RCC 7860 (cell line): ENCODE data around the gene COMMD2.

Experiments
- DNase-seq: peaks from one replicate; pipeline ENCODE4 v3.0.0-alpha.2; 2015; ENCODE audit warnings: low spot score
- FAIRE-seq: peaks from 2 replicates; lab custom pipeline; 2012; peaks lifted over from hg19 to GRCh38; lab: Jason Lieb, UNC

Gene COMMD2

DNA sequence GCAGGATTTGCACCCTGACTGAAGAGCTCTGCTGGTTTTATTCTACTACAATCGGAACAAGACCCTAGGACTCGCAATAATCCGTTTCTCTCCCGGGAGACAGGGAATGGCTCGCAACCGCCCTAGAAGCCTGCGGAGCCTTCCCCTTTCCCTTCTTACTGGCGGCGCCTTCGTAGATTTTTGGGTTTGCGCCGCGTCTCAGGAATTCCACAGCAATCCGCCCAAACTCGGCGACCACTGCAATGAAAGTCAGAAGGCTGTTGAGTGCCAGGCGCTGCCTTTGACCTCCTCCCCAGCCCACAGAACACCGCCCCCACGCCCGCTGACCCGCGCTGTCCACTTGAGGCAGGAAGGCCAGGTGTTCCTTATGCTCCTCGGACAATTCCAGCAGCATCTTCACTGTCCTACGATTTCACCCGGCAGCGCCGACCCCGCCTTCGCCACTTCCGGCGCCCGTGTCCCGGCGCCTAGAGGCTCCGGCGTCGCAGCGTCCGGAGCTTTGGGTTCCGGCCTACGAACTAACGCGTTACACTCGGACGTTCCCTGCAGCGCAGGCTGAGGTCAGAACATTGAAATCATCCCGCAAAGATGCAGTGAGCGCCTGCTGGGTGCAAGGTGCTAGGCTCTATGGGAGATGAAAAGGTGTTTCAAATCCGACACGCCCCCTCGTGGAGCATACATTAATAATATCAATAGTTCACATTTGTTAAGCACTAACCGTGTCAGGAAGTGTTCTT, at the start of gene COMMD2:
COMMD2 (minus strand) TSS at position 439 of the 737 bp plus-strand sequence; CDS start at position 394, 45 bp downstream.
- FAIRE-seq: peak; percentile 76

DNA sequence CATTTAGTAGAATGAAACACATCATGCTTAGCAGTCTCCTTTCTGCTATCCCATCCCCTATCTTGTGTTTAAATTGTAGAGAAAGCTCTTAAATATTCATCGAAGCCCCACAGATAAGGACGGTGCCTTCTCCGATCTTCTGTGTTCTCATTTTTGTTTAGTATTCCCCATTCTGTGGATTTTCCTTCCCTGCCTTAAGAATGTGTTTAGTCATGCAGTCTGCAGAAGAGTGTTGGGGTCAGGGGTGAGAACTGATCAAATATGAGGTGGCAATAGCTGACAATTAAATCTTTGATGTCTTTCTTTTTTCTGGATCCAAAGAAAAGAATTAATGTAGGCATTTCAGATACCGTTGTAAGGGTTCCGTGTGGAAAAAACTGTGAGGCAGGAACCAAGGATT, 49.4 kb upstream of the COMMD2 start:
- DNase-seq (no peak), FAIRE-seq (no peak)

More for the DNA sequence above, at the start of gene COMMD2:
- DNase-seq: peak; percentile 85

DNA sequence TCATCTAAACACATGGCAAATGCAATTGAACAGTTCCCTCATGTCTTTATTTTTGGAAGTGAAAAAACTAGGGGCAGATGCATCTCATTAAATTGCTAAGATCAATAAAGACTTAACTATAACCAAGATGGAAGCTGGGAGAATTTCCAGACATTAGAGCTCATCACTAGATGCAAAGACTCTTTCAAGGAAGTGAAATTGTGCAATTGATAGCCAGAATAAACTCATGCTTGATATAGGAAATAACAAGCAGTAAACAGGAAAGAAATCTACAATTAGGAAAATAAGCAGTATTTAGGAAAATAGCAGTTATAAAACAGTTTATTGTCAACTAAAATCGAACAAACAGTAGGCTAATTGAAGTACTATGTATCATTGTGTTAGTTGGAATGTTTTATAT, 48.9 kb upstream of the COMMD2 start:
- DNase-seq (no peak), FAIRE-seq (no peak)

DNA sequence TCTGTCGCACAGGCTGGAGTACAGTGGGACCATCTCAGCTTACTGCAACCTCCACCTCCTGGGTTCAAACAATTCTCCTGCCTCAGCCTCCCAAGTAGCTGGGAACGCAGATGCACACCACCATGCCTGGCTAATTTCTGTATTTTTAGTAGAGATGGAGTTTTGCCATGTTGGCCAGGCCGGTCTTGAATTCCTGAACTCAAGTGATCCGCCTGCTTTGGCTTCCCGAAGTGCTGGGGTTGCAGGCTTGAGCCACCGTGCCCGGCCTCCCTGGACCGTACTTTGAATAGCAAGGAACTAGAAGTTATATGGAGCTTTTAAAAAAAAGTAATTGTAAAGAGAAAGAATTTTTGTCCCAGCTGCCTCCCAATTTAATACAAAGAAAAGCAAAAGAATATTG, 48.4 kb upstream of the COMMD2 start:
- DNase-seq (no peak), FAIRE-seq (no peak)

DNA sequence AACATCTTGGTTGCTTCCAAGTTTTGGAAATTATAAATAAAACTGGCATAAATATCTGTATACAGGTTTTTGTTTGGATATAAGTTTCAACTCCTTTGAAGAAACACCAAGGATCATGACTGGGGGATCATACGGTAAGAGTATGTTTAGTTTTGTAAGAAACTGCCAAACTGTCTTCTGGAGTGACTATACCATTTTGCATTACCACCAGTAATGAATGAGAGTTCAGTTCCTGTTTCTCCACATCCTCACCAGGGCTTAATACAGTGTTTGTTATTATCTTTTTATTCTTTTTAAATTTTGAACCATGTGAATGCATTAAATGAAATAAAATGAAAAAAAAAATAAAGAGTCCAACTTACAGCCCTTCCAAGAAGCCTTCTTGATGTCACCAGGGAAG, 43.7 kb upstream of the COMMD2 start:
- FAIRE-seq (no peak), DNase-seq (no peak)

DNA sequence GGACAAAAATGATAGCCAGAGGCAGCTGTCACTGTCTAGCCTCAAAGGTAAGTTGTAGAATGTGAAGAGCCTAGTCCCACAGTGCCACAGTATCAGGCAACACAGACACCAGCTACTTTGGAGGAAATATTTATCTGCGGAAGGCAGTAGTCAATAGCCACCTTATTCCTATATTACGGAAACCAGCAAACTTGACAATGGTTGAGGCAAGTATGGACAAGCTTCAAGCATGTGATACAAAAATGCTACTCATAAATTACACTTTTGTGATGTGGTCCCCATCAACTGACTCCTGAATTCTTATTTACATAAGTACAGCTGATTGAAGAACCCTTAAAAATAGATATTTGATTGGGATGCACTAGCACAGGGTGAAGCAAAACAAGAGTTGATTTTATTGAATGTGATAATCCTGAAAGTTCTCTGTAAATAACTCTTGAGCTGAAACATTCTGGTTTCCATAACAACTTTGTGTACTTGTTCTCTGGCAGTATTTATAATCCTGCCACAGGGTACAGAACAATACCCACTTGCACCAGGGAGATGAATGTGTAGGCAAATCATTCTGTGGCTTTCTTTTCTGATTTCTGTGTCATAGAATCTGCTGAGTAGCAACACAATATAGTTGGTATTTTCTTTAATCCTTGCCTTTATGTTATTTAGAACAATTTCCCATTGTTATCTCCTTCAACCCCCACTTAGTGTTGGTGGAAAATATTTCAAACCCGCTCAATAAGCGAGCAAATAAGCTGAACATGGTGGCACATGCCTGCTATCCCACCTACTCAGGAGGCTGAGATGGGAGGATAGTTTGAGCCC, 40.4 kb upstream of the COMMD2 start, which contains the start of gene ANKUB1:
ANKUB1 (minus strand) TSS at position 103 of the 819 bp plus-strand sequence. CDS start 188 bp downstream, outside the sequence.
- FAIRE-seq (no peak), DNase-seq (no peak)

DNA sequence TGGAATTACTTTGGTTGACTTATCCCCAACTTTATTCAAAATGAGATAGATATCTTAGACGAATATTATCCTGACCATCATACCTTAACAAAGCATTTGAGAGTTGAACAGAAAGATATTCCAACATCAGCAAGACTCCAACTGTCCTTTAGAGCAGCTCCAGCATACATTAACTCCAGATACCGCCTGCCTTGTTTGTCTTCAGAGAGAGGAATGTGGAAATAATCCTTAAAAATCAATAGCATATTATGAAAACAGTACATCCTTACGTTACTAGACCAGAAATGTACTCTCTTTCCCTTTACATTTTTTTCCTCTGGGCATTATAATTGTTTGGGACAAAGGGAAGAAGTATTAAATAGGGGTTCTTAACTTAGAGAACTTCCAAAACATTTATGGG, 38.4 kb upstream of the COMMD2 start:
- no peak for FAIRE-seq
- DNase-seq: no peak

DNA sequence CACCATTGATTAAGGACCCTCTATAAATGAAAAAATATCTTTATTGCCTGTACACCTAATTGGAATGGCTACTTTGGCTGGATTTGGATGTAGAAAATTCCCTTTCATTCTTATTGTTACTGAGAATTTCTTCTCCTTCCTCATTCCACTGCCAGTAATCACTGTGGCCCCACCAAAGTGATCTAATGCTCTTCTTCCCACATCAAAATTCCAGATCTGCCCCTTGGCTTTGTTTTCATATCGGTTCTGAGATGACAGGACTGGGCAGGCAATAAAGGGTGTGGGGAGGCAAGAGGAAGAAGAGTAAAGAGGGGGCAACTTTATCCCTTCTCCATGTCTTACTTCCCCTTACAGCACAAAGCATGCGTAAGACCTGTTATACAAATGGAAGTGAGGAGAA, 38.0 kb upstream of the COMMD2 start:
- FAIRE-seq: no peak
- DNase-seq: no peak

DNA sequence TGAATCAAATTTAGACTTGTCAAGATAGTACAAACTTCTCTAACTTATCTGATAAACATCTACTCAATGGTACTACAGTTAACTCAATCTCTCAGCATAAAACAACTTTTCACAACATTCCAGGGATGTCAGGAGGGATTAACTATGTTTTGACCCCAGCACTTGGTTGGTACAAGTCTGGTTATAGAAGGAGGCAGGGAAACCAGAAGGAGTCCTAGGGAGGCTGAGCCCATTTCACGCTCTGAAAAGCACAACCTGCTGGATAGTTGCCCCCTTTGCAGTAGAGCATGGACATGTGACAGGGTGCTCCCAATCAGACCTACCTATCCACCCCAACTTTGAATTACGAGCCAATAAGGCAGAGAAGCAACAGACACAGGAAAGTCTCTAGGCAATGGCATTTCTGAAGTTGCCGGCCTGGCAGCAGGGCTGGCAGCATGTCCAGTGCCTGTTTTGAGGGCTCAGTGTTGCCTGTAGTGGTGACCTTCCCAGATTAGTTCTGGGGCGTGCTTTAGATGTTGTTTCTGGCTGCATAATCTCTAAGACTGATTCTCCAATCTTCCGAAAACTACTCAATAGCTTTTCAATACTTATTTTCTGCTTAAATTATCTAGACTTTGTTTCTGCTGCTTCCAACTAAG, 31.9 kb upstream of the COMMD2 start:
- no peak for FAIRE-seq
- peak; percentile 62 for DNase-seq

DNA sequence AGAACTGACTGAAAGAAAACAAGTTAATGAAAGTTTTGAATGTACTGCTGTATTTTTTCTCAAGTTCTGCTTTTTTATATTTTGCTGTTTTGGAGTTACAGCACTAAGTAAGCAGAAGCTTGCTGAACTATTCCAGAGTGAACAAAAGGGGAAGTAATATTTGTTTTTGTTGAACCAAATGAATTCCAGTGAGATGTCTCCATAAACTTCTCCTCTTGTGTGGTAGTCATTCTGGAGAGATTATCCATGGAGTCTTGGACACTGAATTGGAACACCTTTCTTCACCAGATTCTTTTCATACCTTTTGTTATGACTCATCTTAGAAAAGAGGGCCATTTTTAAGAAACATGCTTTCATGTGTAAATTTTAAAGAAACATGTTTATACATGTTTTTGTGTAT, 31.3 kb upstream of the COMMD2 start:
- peak; percentile 88 for FAIRE-seq
- peak; percentile 72 for DNase-seq

DNA sequence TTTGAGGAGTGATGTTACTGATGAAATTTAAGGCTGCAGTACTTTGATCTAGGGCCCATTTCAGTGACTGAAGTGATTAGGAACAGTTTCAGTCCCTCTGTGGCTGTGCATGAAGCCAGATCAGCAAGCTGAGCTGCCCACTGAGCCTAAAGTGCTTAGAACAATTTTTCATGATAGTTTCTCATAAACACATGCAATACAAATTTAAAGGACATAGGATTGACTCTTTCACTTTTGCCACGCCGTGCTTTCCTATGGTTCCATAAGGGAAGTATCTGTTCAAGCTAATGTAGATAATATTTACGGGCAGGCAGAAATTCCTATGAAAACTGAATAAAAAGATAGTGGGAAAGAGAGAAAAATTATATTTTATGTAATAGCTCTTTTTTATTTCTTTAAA, 29.5 kb upstream of the COMMD2 start:
- no peak for FAIRE-seq
- no peak for DNase-seq

DNA sequence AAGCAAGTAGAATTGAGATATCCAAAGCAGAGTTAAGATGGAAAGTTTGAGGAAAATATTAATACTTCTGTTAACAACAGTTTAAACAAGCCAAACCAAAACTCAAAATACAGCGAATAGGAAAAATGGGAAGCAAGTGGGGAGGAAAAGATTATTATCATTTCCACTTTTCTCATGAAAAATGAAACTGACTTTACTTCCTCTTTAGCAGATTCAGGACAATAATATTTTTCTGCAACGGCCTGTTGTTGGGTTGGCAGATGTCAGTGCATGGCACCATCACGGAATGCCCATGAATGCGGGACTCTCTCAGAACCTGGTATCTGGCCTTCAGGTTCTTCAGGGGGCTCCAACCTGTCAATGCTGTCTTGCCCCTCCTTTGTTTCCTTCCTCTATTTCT, 28.9 kb upstream of the COMMD2 start:
- no peak for DNase-seq

DNA sequence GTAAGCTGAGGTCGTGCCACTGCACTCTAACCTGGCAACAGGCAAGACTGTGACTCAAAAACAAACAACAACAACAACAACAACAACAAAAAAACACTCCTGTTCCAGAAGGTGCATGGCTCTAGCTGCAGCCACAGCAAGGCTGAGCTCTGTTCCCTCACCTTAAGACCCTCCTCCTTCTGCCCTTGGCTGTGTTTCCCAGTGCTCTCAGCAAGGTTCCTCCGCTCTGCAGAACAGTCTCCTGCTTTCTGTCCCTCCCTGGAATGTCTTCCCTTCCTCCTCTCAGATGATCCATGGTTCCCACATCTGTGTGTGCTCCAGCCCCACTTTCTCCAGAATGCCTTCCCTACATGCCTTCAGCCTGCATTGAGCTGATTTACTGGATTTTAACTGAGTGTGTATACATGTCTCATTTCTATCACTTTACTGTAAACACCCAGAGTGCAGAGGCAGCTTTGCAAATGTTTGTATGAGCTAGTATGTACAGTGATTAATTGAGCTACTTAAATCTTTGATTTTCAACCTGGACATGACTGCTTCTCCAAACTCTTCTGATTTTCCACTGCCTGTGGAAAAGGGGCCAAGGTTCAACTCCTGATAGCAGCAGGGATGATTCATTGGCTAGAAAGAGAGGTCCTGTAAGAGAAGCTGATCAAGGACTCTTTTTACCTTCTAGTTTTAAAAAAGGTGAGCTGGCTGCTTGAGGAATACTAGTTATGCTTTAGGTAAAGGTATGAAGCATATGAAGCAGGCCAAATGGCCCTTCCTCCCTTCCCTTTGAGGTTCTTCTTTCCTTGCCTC, 25.3 kb upstream of the COMMD2 start:
- DNase-seq: no peak
- no peak for FAIRE-seq

More for the DNA sequence above, 28.9 kb upstream of the COMMD2 start:
- FAIRE-seq: no peak

DNA sequence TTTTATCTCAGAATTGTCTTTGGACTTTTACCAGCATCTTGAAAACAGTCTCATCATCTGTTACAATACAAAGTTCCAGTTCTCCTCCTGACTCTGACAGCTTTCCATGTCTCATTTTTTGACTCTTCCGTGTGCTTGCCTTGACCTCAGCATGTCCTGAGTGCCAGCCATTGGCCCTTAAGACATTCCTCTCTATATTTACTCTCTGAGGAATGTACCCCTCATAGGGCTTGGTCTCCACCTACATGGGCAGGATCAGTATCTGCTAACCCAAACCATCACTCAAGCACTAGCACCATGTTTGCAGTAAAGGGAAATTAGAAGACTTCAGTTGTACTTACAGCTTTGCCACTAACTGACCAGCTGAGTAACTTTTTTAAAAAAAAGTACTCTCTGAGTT, 23.9 kb upstream of the COMMD2 start:
- FAIRE-seq: no peak
- no peak for DNase-seq

DNA sequence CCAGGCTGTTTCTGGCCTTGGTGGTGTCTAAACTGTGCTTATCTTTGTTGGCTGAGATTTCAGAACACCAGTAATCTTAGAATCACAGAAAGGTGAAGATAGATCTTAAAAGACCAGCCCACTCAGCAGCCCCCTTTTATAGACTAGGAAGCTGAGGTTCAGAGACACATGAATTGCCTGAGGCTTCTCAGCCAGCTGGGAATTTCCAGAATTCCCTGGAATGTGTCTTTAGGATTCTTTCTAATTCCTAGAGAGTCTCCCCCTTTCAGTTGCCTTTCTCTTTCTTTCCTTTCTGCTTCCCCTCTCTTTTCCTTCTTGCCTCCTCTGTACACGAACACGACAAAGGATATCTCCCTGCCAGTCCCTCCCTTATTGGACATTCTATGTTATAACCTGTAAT, 20.6 kb upstream of the COMMD2 start:
- FAIRE-seq (no peak), DNase-seq (no peak)

DNA sequence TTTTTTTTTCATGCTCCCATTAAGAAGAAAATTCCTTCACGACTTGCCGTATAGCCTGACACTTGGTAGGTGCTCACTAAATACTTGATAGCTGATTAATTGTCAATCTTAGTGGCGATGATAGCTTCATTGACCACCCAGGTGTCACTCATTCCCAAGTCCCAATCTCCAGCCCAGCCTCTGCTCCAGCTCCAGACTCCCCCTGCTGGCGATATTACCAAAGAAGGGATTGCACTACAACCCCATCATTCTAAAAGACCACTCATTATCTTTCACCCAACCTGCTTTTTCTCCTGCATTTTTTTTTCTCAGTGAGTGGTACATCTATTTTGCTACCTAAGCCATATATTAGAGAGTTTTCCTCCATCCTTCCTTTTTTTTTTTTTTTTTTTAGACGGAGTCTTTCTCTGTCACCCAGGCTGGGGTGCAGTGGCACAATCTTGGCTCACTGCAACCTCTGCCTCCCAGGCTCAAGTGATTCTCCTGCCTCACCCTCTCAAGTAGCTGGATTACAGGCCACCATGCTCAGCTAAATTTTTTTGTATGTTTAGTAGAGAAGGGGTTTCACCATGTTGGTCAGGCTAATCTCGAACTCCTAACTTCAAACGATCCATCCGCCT, 19.5 kb upstream of the COMMD2 start:
- peak; percentile 25 for DNase-seq

DNA sequence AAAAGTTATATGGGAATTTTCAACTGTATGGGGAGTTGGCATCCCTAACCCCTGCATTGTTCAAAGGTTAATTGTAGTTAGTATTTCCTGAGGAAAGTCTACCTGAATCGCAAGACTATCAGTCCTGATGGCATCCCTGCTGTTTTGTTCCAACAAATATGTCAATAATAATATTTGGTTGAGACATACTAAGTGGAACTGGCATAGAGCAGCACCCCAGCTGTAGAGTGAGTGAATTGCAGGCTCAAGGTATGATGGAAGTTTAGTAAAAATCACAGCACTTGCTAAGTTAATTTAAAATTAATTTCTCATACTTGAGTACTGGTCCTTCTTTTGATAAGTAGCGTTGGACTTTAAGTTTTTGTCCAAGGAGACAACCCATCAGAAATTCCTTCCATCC, 18.0 kb upstream of the COMMD2 start:
- FAIRE-seq: no peak

More for the DNA sequence above, 19.5 kb upstream of the COMMD2 start:
- FAIRE-seq: no peak

DNA sequence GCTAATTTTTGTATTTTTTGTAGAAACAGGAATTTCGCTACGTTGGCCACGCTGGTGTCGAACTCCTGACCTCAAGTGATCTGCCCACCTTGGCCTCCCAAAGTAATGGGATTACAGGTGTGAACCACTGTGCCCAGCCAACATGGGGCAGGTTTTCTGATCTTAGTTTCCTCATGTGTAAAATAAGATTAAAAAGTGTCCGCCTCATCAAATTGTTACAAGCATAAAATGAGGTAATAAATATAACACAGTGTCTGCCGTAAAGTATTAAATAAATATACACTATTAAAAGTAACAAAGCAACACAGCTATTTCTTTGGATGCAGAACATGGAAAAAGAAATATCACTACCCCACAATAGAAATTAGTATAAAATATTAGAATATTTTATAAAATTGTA, 16.4 kb upstream of the COMMD2 start:
- no peak for FAIRE-seq
- no peak for DNase-seq

More for the DNA sequence above, 18.0 kb upstream of the COMMD2 start:
- DNase-seq: no peak

DNA sequence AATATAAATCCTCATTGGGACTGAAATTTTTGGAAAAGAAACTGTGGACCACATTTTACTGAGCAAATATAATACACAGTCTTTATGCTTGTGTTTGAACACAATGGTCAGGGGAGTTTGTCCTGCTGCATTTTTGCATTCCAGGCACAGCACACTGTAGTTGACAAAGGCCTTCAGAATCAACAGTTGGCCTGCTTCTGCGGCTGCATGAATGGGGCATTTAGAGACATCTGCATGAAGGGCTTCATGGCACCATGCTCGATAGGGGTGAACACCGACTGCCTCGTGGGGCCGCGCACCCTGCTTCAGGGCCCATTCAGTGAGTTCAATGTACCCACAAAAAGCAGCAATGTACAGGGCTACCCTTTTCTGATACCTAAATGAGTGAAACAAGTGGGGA, 15.4 kb upstream of the COMMD2 start:
- DNase-seq: no peak
- FAIRE-seq: no peak

DNA sequence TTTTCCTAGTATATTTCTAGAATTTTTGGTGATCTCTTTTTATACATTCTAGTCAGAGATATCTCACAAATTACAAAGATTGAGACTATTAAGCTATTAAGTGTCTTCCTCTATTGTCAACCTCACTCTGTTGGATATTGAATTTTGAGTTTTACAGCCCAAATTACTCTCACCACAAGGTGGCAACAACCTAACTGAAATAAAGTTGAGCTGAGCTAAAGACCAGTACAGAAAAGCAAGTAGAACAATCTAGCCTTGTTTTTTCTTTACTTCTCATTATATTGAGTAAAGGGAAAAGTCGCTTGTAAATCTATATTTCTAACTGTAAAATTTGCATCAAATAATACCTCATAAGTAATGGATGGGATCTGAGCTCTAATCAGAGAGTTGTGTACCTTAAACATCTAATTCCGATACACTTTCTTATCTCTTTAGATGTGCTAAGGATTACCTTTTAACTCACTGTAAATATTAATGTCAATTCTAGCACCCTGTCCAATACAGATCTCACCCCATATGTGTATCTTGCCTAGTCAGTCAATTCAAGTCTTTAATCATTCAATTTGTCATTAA, 13.6 kb upstream of the COMMD2 start:
- peak; percentile 76 for FAIRE-seq
- no peak for DNase-seq
